Stimulated activated CD8-positive, alpha-beta memory T cell treated with anti-CD3 and anti-CD28 coated beads, Interleukin-7, amount 100 ng/mL, for 24 hours (primary cell): ENCODE measurements around the gene DDOST.
"Not testable (repeated sequence)": the region's sequence is repeated elsewhere in the genome, so short reads cannot be mapped to it uniquely, and the experiment has no call there.

Experiments used
- DNase-seq: peaks from one replicate; pipeline ENCODE4 v3.0.0-alpha.2; 2020; ENCODE audit warnings: low read depth

DDOST gene

DNA sequence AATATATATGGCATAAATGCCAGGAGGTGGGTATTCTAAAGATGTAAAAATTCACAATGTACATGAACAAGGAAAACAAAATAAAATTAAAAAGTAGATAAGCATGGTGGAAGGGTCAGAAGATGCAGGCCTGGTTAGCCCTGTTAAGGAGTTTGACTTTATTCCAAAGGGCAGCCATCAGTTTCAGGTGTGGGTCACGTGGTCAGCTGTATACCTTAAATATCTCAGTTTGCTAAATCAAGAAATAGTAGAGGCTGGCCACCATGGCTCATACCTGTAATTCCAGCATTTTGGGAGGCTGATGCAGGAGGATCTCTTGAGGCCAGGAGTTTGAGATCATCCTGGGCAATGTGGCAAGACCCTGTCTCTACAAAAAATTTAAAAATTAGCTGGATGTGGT, 36.5 kb downstream of the DDOST start:
- DNase-seq, result no peak

GRCh38 chr1:20621012-20621411, 40.2 kb downstream of the DDOST start:
- no peak for DNase-seq

GRCh38 chr1:20619999-20620398, 41.2 kb downstream of the DDOST start:
- DNase-seq, result no peak

- DNase-seq, result no peak
Measured at GRCh38 chr1:20618550-20618949, 42.6 kb downstream of the DDOST start.

DNA sequence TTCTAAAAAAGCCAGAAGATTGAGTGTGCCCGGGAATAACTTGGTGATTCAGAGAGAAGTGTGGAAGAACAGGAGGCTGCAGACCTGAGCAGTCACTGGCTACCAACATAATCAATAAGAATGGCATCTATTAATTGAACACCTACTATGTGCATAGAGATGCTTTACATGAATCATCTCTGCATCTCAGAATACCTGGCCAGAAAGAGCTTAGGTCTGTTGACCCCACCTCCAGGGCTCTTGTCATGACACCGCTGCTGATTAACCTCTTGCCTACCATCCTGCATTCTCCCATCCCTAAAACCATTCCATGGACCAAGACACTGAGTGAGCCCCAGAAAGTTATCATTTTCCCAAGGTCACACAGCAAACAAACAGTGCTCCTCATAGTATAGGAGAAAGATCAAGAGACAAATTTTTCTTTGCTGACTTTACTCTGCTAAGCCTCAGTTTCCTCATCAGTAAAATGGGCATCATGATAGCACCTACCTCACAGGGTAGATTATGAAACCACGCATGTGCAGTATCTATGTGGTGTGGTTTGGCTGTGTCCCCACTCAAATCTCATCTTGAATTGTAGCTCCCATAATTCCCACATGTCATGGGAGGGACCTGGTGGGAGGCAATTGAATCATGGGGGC, 44.2 kb downstream of the DDOST start:
- DNase-seq, result no peak

DNA sequence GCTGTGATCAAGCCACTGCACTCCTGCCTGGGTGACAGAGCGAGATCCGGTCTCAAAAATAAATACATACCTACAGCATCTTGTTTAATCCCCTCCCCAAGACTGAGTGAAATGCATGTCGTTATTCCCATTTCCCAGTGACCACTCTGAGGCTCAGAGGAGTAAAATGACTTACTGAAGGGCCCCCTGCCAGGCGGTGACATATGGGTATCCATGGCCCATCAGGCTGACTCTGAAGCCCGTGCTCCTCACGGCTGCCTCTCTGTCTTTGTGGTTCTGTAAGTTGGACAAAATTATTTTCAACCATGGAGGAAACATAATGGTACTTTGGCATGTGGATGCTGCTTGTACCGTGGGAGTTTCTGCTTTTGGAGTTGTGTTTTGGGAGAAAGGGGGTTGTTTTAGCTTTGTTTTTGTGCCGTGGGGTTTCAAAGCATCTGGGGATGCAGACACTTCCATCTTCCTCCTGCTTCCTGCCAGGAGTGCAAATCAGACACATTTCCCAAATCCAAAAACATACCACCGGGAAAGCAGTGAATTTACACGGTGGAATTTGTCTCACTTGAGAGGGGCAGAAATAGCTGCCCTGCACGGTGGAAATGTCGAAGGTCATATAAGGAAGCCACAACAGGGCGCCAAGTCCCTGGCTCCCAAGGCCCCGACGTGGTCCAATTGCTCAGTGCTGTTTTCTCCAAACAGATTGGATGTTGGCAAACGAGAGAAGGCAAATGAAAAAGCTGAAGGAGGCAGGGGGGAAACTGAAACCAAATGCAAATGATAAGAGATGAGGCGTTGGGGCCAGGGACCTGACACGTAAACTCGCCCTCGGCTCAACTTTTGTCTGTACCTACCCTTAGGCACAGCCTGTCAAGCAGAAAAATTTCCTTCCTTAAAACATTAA, 45.0 kb downstream of the DDOST start:
- DNase-seq, result no peak

GRCh38 chr1:20614131-20614579, 47.0 kb downstream of the DDOST start:
- DNase-seq, result no peak

- no peak for DNase-seq
Measured at GRCh38 chr1:20612221-20612746, 48.9 kb downstream of the DDOST start.

- no peak for DNase-seq
Measured at GRCh38 chr1:20611652-20612051, 49.5 kb downstream of the DDOST start.

DNA sequence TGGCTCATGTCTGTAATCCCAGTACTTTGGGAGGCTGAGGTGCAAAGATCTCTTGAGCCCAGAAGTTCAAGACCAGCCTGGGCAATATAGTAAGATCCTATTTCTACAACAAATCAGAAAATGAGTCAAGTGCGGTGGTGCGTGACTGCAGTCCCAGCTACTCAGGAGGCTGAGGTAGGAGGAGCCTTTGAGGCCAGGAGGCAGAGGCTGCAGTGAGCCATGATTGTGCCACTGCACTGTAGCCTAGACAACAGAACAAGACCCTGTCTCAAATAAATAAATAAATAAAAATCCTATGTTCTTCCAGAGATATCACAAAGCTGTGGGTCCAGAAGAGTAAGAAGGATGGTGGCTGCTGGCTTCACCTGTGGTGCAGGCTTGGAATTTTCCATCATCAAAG, 50.2 kb downstream of the DDOST start:
- DNase-seq, result no peak

DNA sequence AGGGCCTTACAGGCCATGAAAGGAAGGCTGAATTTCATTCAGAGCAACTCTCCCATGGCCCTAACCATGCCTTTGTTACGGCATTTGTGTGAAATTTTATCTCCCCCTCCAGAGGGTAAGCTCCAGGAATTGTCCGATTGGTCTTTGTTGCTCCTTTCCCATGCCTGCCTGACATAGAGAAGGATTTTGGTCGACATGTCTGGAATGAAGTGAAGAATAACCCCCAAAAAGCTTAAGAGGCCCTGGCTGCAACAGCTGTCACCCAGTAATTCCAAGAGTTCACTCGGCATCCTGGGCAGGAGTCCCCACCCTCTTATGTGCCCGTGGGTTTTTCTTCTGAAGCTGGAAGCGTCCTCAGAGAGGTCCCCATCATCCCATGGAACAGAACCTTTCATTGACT, 51.6 kb downstream of the DDOST start:
- no peak for DNase-seq

DNA sequence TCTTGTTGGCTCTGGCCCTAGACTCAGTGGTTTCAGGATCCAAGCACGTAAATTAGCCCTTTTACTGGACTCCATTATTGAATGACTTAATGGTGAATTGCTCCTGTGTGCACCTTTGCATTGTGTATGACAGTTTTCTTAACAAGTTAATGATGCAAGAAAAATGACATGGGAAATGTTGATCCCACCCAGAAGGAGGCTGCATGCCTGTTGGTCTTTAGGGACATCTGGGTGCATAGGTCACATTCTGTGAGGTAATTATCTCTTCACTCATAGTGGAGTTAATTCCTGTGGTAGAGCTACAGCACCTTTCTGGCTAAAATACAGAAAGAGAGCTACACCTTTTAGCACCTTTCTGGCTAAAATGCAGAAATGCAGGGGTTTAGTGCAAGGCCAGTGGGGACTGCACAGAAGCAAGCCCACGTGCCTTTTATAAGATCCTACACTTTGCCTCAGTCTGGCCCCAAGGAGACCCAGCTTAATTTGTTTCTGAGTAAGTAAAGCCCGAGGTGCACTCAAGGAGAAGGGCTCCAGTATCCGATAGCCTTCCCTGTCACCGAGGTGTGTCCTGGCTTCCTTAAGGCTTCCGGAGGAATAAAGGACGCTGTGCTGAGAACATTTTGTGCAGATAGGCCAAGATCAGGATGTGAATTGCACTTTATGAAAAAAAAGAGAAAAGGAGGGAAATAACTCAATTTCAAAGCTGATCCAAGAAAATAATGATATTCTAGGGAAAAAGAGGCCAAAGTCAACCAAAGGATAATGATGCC, 54.2 kb downstream of the DDOST start:
- DNase-seq, result not testable (repeated sequence)

- no peak for DNase-seq
Measured at GRCh38 chr1:20604678-20605077, 56.5 kb downstream of the DDOST start.

GRCh38 chr1:20603504-20604464, 57.4 kb downstream of the DDOST start:
- no peak for DNase-seq

- no peak for DNase-seq
Measured at GRCh38 chr1:20602851-20603450, 58.2 kb downstream of the DDOST start.
